PC-9 (cell line): ENCODE measurements around the gene C4B. TPM values are rescaled to one million over a fixed set of nuclear protein-coding genes. Genes with fewer than 3 reads are reported as not detected.

Source experiments
- BruUV-seq: library from RNA; stranded (reverse); fragments of 400-500 nt; replicated peaks from 2 replicates; lab custom pipeline; 2021; lab: Mats Ljungman, UMichigan
- CTCF ChIA-PET: fragments of 300-600 bp; sonication (Branson Sonifier 250); formaldehyde crosslinking; loops from one replicate; lab custom pipeline; 2022; ENCODE audit warnings: antibody characterized with exemption; lab: Charles Lee
- POLR2A ChIA-PET: fragments of 300-600 bp; sonication (Branson Sonifier 250); formaldehyde crosslinking; loops from one replicate; lab custom pipeline; 2022; ENCODE audit warnings: antibody characterized with exemption; ENCODE audit not compliant: unreplicated experiment; lab: Charles Lee
- DNase-seq, 2 experiments: peaks; one replicate each; pipeline versions ENCODE4 v3.0.0 to v3.0.0-alpha.2; 2015 to 2022; ENCODE audit warnings: mixed read lengths in 1 of 2
- H2AFZ ChIP-seq: fragments of 200-600 bp; sonication (generic); 2 replicates; pipeline ENCODE4 v1.8.1; 2017; ENCODE audit warnings: antibody characterized with exemption
- H3F3A ChIP-seq: fragments of 200-600 bp; sonication (generic); 2 replicates; pipeline ENCODE4 v1.8.1; 2017; ENCODE audit warnings: antibody characterized with exemption, mild to moderate bottlenecking, low read depth; ENCODE audit not compliant: insufficient read depth
- H3K27ac ChIP-seq: fragments of 200-600 bp; sonication (generic); 2 replicates; pipeline ENCODE4 v1.6.1; 2016; ENCODE audit warnings: mixed run types
- H3K27me3 ChIP-seq: fragments of 200-600 bp; sonication (generic); 2 replicates; pipeline ENCODE4 v1.6.1; 2016; ENCODE audit warnings: low read depth, mixed run types; ENCODE audit not compliant: insufficient read depth
- H3K36me3 ChIP-seq: fragments of 200-600 bp; sonication (generic); 2 replicates; pipeline ENCODE4 v1.6.1; 2016; ENCODE audit warnings: low read depth, mixed run types
- H3K4me1 ChIP-seq: fragments of 200-600 bp; sonication (generic); replicated peaks from 2 replicates; pipeline ENCODE4 v1.6.1; 2016; ENCODE audit warnings: mixed run types; ENCODE audit not compliant: insufficient read depth
- H3K4me2 ChIP-seq: fragments of 200-600 bp; sonication (generic); 2 replicates; pipeline ENCODE4 v1.6.1; 2017; ENCODE audit warnings: mixed run types
- H3K4me3 ChIP-seq: fragments of 200-600 bp; sonication (generic); 2 replicates; pipeline ENCODE4 v1.6.1; 2016; ENCODE audit warnings: mixed run types
- H3K79me2 ChIP-seq: fragments of 200-600 bp; sonication (generic); 2 replicates; pipeline ENCODE4 v1.6.1; 2017; ENCODE audit warnings: low read depth, mixed run types
- H3K9me2 ChIP-seq: fragments of 200-600 bp; sonication (generic); 2 replicates; pipeline ENCODE4 v1.8.1; 2017; ENCODE audit warnings: mild to moderate bottlenecking; ENCODE audit not compliant: insufficient read depth
- H3K9me3 ChIP-seq: fragments of 200-600 bp; sonication (generic); 2 replicates; pipeline ENCODE4 v1.8.1; 2016; ENCODE audit warnings: low read depth; ENCODE audit not compliant: insufficient read depth
- H4K20me1 ChIP-seq: fragments of 200-600 bp; sonication (generic); 2 replicates; pipeline ENCODE4 v1.8.1; 2017; ENCODE audit not compliant: insufficient read depth
- EZH2 ChIP-seq: fragments of 200-600 bp; sonication (generic); IDR thresholded peaks from 2 replicates; pipeline ENCODE4 v1.8.0; 2017; ENCODE audit warnings: antibody characterized with exemption, low read depth
- intact Hi-C: fragments of 100-400 bp; cut with micrococcal nuclease; formaldehyde crosslinking; loops from one replicate; pipeline ENCODE4 v1.10.0; 2022; ENCODE audit not compliant: unreplicated experiment
- total RNA-seq: library from RNA; stranded (reverse); gene quantifications from 2 replicates; pipeline ENCODE4 v1.2.3, GENCODE V29; 2021
- TF ChIP-seq, protein P1 (sequence below): fragments of 200-600 bp; sonication (generic); conservative IDR thresholded peaks from 2 replicates; pipeline ENCODE4 v1.6.1; 2017; ENCODE audit warnings: mixed run types, antibody characterized with exemption, mild to moderate bottlenecking, moderate library complexity

The C4B gene
- total RNA-seq, 1 experiment from 2014 or later: 8.3 TPM

DNA sequence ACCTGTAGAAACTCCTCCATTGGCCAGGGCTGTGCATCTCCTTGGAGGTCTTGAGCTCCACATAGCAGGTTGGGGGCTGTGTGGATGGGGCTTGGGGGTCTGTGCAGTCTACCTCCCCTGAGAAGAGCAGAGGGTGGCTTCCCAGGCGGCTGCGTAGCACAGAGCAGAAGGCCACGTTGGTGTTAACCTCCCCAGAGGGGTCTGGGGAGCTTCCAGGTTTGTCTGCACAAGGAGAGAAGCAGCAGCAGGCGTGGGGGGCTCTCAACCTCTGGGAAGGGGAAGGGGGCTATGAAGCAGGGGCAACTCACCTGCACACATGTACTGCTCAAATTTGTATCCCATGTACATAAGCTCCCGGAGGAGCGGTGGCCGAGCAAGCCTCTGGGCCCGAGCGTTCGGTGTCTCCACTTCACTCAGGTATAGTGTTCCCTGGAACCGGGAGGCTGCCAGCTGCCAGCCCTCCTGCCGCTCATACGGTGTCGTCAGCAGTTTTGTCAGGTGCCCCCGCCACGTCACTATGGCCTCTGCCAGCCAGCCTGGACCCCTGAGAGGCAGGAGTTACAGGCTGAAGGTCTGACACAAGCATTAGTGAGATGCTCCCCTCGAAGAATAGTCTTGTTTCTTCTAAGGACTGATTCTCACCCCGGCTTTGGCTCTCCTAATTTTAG lies 43.9 kb upstream of the C4B start:
- Histone ChIP-seq H3K4me2 (peak overlapping the region; percentile 92), H3K4me1 (peaks cover 15% of the 10 kb centered on the region), H4K20me1 (no peaks in the 10 kb centered on the region), H3K4me3 (peak overlapping the region; percentile 88), H3K79me2 (peaks cover 44% of the 10 kb centered on the region), H3K27ac (peak overlapping the region; percentile 86), H2AFZ (no peak overlapping the region), H3K9me3 (no peaks in the 10 kb centered on the region), H3K36me3 (0 out of 2 replicates have a peak, but pooled peaks cover 4% of the 10 kb centered on the region), H3F3A (peaks cover 15% of the 10 kb centered on the region), H3K9me2 (no peaks in the 10 kb centered on the region), H3K27me3 (no peaks in the 10 kb centered on the region)
- BruUV-seq: no TSS peak
- no peak for TF ChIP-seq EZH2
- TF ChIP-seq, protein P1, sequence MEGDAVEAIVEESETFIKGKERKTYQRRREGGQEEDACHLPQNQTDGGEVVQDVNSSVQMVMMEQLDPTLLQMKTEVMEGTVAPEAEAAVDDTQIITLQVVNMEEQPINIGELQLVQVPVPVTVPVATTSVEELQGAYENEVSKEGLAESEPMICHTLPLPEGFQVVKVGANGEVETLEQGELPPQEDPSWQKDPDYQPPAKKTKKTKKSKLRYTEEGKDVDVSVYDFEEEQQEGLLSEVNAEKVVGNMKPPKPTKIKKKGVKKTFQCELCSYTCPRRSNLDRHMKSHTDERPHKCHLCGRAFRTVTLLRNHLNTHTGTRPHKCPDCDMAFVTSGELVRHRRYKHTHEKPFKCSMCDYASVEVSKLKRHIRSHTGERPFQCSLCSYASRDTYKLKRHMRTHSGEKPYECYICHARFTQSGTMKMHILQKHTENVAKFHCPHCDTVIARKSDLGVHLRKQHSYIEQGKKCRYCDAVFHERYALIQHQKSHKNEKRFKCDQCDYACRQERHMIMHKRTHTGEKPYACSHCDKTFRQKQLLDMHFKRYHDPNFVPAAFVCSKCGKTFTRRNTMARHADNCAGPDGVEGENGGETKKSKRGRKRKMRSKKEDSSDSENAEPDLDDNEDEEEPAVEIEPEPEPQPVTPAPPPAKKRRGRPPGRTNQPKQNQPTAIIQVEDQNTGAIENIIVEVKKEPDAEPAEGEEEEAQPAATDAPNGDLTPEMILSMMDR: no peak
- CTCF ChIA-PET: interaction anchor here (0.7 kb wide), 1 partner anchor 1014 kb away, joined by 3 read pairs; no protein-coding TSS in a partner anchor
- POLR2A ChIA-PET: interaction anchor here (0.6 kb wide), 2 partner anchors 157 to 225 kb away, joined by 4 to 7 read pairs; partner anchors contain the start of gene ATF6B
- intact Hi-C loops: no loop called here
- no peak for DNase-seq

DNA sequence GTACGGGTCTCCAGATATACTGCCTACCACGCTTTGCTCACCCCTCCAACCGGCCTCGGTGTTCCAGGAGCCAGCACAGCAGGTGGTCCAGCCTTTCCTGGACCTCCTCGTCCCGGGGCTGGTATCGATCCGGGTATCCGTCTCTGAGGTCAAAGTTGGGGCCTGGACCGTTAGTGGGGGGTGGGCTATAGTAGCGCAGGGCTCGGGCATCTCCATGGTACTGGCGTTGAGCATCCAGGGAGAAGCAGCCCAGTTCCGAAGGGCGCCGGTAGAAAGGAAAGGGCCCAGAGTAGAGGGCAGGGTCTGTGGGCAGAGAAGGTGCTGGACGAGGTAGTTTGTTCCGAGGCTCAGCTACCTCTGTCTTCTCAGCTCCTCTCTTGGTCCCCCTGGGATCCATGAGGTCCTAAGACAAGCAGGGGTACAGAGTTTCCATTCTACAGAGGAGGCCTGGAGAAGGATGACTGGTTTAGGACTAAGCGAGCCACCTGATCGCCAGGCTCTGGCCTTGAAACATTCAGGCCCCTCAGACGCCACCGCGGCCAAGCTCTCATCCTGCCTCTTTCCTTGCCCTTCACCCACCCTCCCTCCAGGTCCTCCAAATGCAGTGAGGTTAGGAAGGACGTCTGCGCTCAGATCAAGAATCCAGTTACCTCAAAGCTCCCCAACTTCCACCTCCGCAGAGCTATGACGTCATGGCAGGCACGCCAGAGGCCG lies 43.2 kb upstream of the C4B start:
- Histone ChIP-seq H3K9me2 (no peaks in the 10 kb centered on the region), H3K27me3 (no peaks in the 10 kb centered on the region), H3K36me3 (0 out of 2 replicates have a peak, but pooled peaks cover 4% of the 10 kb centered on the region), H3K4me3 (peak overlapping the region; percentile 88), H3F3A (peaks cover 15% of the 10 kb centered on the region), H3K9me3 (no peaks in the 10 kb centered on the region), H4K20me1 (no peaks in the 10 kb centered on the region), H3K79me2 (peaks cover 44% of the 10 kb centered on the region), H3K4me1 (peaks cover 15% of the 10 kb centered on the region), H3K4me2 (peak overlapping the region; percentile 92), H2AFZ (peak overlapping the region; percentile 82), H3K27ac (peak overlapping the region; percentile 86)
- CTCF ChIA-PET: no interaction called here
- POLR2A ChIA-PET: interaction anchor here (0.5 to 1.5 kb wide), 9 partner anchors 19 to 923 kb away, joined by 3 to 8 read pairs (median 6); partner anchors contain the start of gene CFB
- intact Hi-C loops: no loop called here
- DNase-seq: no peak
- TF ChIP-seq, protein P1: no peak
- TF ChIP-seq EZH2: no peak
- BruUV-seq: TSS peak; percentile 68

DNA sequence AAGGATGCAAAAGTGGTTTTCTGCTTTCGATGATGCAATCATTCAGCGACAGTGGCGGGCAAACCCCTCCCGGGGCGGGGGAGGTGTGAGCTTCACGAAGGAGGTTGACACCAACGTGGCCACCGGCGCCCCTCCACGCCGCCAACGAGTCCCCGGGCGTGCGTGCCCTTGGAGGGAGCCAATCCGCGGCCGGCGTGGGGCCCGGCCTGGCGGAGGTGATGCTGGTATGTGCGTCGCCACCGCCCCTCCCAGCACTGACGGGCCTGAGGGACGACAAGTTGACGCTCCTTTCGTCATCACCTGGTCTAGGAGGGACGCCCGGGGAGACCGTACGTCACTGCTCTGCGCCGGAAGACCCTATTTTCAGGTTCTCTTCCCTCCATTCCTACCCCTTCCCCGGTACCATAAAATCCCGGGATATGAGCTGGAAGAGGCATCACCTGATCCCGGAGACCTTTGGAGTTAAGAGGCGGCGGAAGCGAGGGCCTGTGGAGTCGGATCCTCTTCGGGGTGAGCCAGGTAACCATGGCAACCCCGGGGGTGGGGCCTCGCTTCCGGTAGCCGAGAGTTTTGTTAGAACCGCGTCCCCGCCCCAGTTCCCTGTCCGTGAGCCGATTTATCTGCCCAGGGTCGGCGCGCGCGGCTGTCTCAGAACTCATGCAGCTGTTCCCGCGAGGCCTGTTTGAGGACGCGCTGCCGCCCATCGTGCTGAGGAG lies 42.4 kb upstream of the C4B start, which contains the start of gene DXO:
DXO (minus strand) TSS at position 146 of the 716 bp plus-strand sequence. CDS start 463 bp downstream, outside the sequence.
- Histone ChIP-seq H3K4me2 (peak within 1 kb of the TSS; percentile 92), H3K79me2 (peaks cover 44% of the 10 kb centered on the region), H3K27me3 (no peaks in the 10 kb centered on the region), H3K4me3 (peak within 1 kb of the TSS; percentile 88), H4K20me1 (no peaks in the 10 kb centered on the region), H3K36me3 (0 out of 2 replicates have a peak, but pooled peaks cover 4% of the 10 kb centered on the region), H2AFZ (peak within 1 kb of the TSS; percentile 82), H3K9me3 (no peaks in the 10 kb centered on the region), H3K4me1 (peaks cover 15% of the 10 kb centered on the region), H3F3A (peaks cover 15% of the 10 kb centered on the region), H3K9me2 (no peaks in the 10 kb centered on the region), H3K27ac (peak within 1 kb of the TSS; percentile 86)
- intact Hi-C loops: loop anchor here (1.0 kb wide), 1 partner anchor 13 kb away; the partner anchor contains the start of gene SKIC2
- DNase-seq: peak; percentile 90 to 95
- BruUV-seq: no TSS peak
- ChIA-PET POLR2A (interaction anchor here (0.6 to 1.5 kb wide), 9 partner anchors 20 to 493 kb away, joined by 3 to 8 read pairs (median 6); partner anchors contain the start of genes CFB and EHMT2), CTCF (no interaction called here)
- no peak for TF ChIP-seq EZH2
- TF ChIP-seq, protein P1: no peak
